GM23338 (cell line): ENCODE data around the gene WT1. TPM values are rescaled to one million over a fixed set of nuclear protein-coding genes. Genes with fewer than 3 reads are reported as not detected.

ENCODE experiments used
- ATAC-seq: fragments of 200-7000 bp; cut with Tn5 transposase; 3 replicates; pipeline ENCODE4 v1.9.1; 2020
- DNase-seq: peaks from one replicate; pipeline ENCODE4 v3.0.0-alpha.2; 2015; ENCODE audit warnings: low spot score
- H2AFZ ChIP-seq: fragments of 200-600 bp; sonication (generic); 2 replicates; pipeline ENCODE4 v1.8.0; 2016; ENCODE audit warnings: antibody characterized with exemption, mild to moderate bottlenecking, moderate library complexity
- H3F3A ChIP-seq: fragments of 200-600 bp; sonication (generic); replicated peaks from 2 replicates; pipeline ENCODE4 v1.8.0; 2017; ENCODE audit warnings: antibody characterized with exemption, mixed run types, low read depth
- H3K27ac ChIP-seq: fragments of 200-600 bp; sonication (generic); 2 replicates; pipeline ENCODE4 v1.6.1; 2016; ENCODE audit warnings: low read depth
- H3K27me3 ChIP-seq: fragments of 200-600 bp; sonication (generic); 2 replicates; pipeline ENCODE4 v1.8.0; 2016; ENCODE audit warnings: mild to moderate bottlenecking, mixed run types, moderate library complexity; ENCODE audit not compliant: insufficient read depth
- H3K36me3 ChIP-seq: fragments of 200-600 bp; sonication (generic); 2 replicates; pipeline ENCODE4 v1.8.0; 2016; ENCODE audit warnings: mild to moderate bottlenecking; ENCODE audit not compliant: insufficient read depth
- H3K4me1 ChIP-seq: fragments of 200-600 bp; sonication (generic); 2 replicates; pipeline ENCODE4 v1.8.0; 2016; ENCODE audit warnings: mild to moderate bottlenecking, moderate library complexity; ENCODE audit not compliant: insufficient read depth
- H3K4me2 ChIP-seq: fragments of 200-600 bp; sonication (generic); 2 replicates; pipeline ENCODE4 v1.7.1; 2017; ENCODE audit warnings: mixed run types
- H3K4me3 ChIP-seq: fragments of 200-600 bp; sonication (generic); 2 replicates; pipeline ENCODE4 v1.6.1; 2016; ENCODE audit warnings: mixed run types
- H3K79me2 ChIP-seq: fragments of 200-600 bp; sonication (generic); replicated peaks from 2 replicates; pipeline ENCODE4 v1.8.0; 2017; ENCODE audit warnings: mild to moderate bottlenecking; ENCODE audit not compliant: insufficient read depth
- H3K9me2 ChIP-seq: fragments of 200-600 bp; sonication (generic); 2 replicates; pipeline ENCODE4 v1.8.0; 2017; ENCODE audit not compliant: insufficient read depth
- H4K20me1 ChIP-seq: fragments of 200-600 bp; sonication (generic); replicated peaks from 2 replicates; pipeline ENCODE4 v1.8.0; 2017; ENCODE audit warnings: mild to moderate bottlenecking; ENCODE audit not compliant: insufficient read depth
- H3K27ac Mint-ChIP-seq: 2 replicates; pipeline ENCODE4 v1.8.0; 2020; ENCODE audit warnings: inconsistent platforms, mild to moderate bottlenecking, moderate library complexity, mixed read lengths
- H3K27me3 Mint-ChIP-seq: 3 replicates; pipeline ENCODE4 v1.8.0; 2022; ENCODE audit warnings: low read depth, mild to moderate bottlenecking, moderate library complexity, mixed read lengths, inconsistent platforms; ENCODE audit not compliant: insufficient read depth, poor library complexity
- H3K36me3 Mint-ChIP-seq: 3 replicates; pipeline ENCODE4 v1.8.0; 2021; ENCODE audit warnings: low read depth, mild to moderate bottlenecking, inconsistent platforms, moderate library complexity, mixed read lengths
- H3K4me1 Mint-ChIP-seq: 3 replicates; pipeline ENCODE4 v1.8.0; 2020; ENCODE audit warnings: mild to moderate bottlenecking, inconsistent platforms, mixed read lengths
- H3K4me3 Mint-ChIP-seq: 3 replicates; pipeline ENCODE4 v1.8.0; 2021; ENCODE audit warnings: moderate library complexity, mild to moderate bottlenecking, inconsistent platforms, mixed read lengths
- H3K9me3 Mint-ChIP-seq: 3 replicates; pipeline ENCODE4 v1.8.0; 2020; ENCODE audit warnings: moderate library complexity, mild to moderate bottlenecking, inconsistent platforms, mixed read lengths
- EZH2 ChIP-seq: fragments of 200-600 bp; sonication (generic); IDR thresholded peaks from one replicate; pipeline ENCODE4 v1.8.0; 2017; ENCODE audit warnings: antibody characterized with exemption, mild to moderate bottlenecking, low read depth; ENCODE audit not compliant: unreplicated experiment
- EZH2phosphoT487 ChIP-seq: fragments of 200-600 bp; sonication (generic); IDR thresholded peaks from one replicate; pipeline ENCODE4 v1.8.1; 2018; ENCODE audit warnings: antibody characterized with exemption; ENCODE audit not compliant: unreplicated experiment
- JUNB ChIP-seq: IDR thresholded peaks from one replicate; pipeline ENCODE4 v1.6.1; 2016; ENCODE audit warnings: antibody characterized with exemption; ENCODE audit not compliant: unreplicated experiment
- NANOG ChIP-seq: IDR thresholded peaks from 2 replicates; pipeline ENCODE4 v1.6.1; 2016; ENCODE audit warnings: antibody characterized with exemption, borderline replicate concordance
- POLR2AphosphoS5 ChIP-seq: IDR thresholded peaks from 2 replicates; pipeline ENCODE4 v1.6.1; 2016; ENCODE audit warnings: antibody characterized with exemption, low read depth
- ZNF114 ChIP-seq: fragments of 250-450 bp; sonication (Bioruptor Pico); IDR thresholded peaks from 2 replicates; pipeline ENCODE4 v1.5.0; 2020; ENCODE audit warnings: mild to moderate bottlenecking, moderate library complexity
- ZNF331 ChIP-seq: fragments of 250-450 bp; sonication (Bioruptor Pico); IDR thresholded peaks from 2 replicates; pipeline ENCODE4 v1.5.0; 2020; ENCODE audit warnings: low read depth, mild to moderate bottlenecking, moderate library complexity
- polyA plus RNA-seq: library from polyadenylated mRNA; unstranded; fragments of >200 nt; fragmentation: Nextera tagmentation; extraction: Ambion mirVana; gene quantifications from 2 replicates; pipeline ENCODE4 v1.2.1, GENCODE V29; 2016
- total RNA-seq: library from RNA; depleted of rRNA; stranded (reverse); fragments of >200 nt; shearing (Covaris generic); gene quantifications from 2 replicates; pipeline ENCODE4 v1.2.3, GENCODE V29; 2014
- TF ChIP-seq, protein P1 (sequence below), 2 experiments: fragments of 200-600 bp in 1 of 2; sonication (generic) in 1 of 2; conservative IDR thresholded peaks; 2 replicates each; pipeline versions ENCODE4 v1.5.1 to v1.6.1; 2016 to 2017; ENCODE audit warnings: antibody characterized with exemption in 2 of 2, low read depth in 2 of 2, mild to moderate bottlenecking in 2 of 2, moderate library complexity in 1 of 2
- TF ChIP-seq, protein P2 (sequence below): IDR thresholded peaks from one replicate; pipeline ENCODE4 v1.6.1; 2018; ENCODE audit warnings: antibody characterized with exemption; ENCODE audit not compliant: unreplicated experiment

WT1 gene
- total and polyA plus RNA-seq, 2 experiments from 2014 or later: 0.21 TPM; not detected in 1

DNA sequence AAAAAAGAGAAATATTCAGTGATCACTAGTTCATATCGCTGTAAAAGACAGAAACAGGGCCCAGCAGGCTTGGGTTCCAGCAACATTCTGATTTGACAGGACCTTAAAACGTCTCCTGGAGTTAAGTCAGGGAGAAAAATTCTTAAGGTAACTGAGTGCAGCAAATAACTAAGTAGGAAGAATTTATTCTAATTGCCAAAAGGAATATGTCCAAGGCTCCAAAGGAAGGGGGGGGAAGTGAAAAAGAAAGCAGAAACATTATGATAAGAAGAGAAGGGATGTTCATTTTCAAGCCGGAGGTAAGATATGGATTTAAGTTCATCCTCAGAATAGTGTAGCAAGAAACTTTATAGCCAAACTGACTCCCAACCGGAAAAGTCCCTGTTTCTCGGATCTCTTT lies 90.4 kb downstream of the WT1 start (continued):
- TF ChIP-seq, protein P1, sequence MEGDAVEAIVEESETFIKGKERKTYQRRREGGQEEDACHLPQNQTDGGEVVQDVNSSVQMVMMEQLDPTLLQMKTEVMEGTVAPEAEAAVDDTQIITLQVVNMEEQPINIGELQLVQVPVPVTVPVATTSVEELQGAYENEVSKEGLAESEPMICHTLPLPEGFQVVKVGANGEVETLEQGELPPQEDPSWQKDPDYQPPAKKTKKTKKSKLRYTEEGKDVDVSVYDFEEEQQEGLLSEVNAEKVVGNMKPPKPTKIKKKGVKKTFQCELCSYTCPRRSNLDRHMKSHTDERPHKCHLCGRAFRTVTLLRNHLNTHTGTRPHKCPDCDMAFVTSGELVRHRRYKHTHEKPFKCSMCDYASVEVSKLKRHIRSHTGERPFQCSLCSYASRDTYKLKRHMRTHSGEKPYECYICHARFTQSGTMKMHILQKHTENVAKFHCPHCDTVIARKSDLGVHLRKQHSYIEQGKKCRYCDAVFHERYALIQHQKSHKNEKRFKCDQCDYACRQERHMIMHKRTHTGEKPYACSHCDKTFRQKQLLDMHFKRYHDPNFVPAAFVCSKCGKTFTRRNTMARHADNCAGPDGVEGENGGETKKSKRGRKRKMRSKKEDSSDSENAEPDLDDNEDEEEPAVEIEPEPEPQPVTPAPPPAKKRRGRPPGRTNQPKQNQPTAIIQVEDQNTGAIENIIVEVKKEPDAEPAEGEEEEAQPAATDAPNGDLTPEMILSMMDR (conservative IDR thresholded peaks at IDR 0.05; ENCODE audit: low read depth in 2 of 2): no peak
- TF ChIP-seq EZH2phosphoT487 (no peak), EZH2 (no peak), JUNB (no peak)

DNA sequence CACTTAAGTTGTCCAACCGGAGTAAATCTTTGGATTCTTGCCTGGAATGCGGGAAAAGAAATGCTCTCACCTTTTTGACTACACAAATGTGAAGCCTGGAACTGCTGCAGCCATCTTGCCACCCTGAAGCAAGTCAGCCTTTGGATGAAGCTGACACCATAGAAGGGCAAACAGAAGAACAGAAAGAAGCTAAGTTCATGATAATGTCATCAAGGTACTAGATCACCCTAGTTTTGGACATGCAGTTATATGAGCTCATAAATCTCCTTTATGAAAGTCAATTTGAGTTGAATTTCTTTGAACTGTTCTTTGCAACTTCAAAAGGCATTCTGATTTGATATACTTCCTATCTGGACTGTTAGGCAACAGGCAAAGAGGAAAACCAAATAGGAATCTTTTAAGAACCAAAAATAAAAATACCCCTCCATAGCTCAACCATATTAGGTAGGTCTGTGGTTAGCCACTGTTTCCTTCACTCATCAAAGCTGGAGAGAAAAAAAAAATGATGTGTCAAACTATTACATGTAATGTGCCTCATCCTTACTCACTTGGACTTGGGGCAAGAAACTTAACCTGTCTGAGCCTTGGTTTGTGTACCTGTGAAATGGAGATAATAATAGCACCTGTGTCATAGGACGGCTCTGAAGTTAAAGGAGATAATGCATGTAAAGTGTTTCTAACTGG lies 91.9 kb downstream of the WT1 start:
- no peak for ATAC-seq

DNA sequence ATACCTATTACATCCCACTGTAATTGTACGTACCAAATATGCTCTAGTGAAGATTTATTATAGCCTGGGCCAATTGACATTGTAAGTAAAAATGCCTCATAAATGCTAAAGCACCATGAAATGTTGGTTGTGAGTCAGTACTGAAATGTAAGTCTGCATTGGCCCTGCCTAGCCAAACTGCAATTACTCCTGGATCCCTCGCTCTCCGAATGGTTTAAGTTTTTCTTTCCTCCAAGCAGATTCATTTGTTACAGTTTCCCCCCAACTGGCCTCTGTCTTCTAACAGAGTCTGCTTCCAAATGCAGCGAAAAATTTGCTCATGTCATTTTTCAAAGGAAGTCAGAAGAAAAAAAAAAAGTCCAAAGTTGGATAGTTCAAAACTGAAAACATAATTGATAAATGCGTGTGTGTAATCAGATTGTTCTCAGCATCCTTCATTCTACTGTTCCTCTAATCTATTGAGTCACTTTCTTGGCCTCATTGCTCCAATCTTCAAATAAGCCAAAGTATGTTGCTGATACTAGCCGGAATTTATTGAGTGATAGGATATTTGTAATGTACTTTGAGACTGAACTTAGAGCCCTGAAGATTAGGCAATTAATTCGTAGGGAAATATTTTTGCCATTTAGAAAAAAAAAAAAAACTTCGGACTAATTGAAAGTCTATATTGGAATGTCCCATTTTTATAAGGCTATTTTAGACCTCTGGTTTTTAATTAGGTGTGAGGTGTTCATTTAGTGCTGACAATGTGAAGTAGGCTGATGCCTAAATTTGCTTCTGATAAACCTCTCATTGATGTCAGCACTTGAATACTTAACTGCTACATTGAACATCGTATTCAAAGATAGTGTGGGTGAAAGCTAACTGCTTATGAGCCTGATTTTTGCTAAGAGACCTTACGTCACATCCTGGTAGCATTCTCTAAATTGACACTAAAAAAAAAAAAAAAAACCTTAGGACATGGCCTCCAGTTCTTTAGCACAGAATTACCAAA lies 93.4 kb downstream of the WT1 start:
- no peaks in the 10 kb centered on the region for H3K27me3 ChIP-seq
- no peaks in the 10 kb centered on the region for H3F3A ChIP-seq
- DNase-seq (no peak), ATAC-seq (no peak)
- no peaks in the 10 kb centered on the region for H3K79me2 ChIP-seq
- Mint-ChIP-seq H3K9me3 (0 out of 3 replicates have a peak, but pooled peaks cover 6% of the 10 kb centered on the region), H3K27me3 (no peaks in the 10 kb centered on the region), H3K4me3 (no peak overlapping the region), H3K27ac (no peak overlapping the region), H3K36me3 (no peaks in the 10 kb centered on the region), H3K4me1 (no peaks in the 10 kb centered on the region)
- H3K9me2 ChIP-seq: 0 out of 2 replicates have a peak, but pooled peaks cover 4% of the 10 kb centered on the region
- no peak overlapping the region for H3K27ac ChIP-seq
- H4K20me1 ChIP-seq: no peaks in the 10 kb centered on the region
- no peak overlapping the region for H2AFZ ChIP-seq
- H3K4me3 ChIP-seq: no peak overlapping the region
- H3K4me2 ChIP-seq: no peak overlapping the region
- H3K4me1 ChIP-seq: no peaks in the 10 kb centered on the region
- H3K36me3 ChIP-seq: no peaks in the 10 kb centered on the region
- TF ChIP-seq ZNF114 (CRISPR knock-in tag) (no peak), NANOG (no peak), JUNB (no peak), POLR2AphosphoS5 (no peak), EZH2 (no peak), ZNF331 (CRISPR knock-in tag) (no peak)
- TF ChIP-seq, protein P1 (conservative IDR thresholded peaks at IDR 0.05; ENCODE audit: low read depth in 2 of 2): no peak
- TF ChIP-seq, protein P2, sequence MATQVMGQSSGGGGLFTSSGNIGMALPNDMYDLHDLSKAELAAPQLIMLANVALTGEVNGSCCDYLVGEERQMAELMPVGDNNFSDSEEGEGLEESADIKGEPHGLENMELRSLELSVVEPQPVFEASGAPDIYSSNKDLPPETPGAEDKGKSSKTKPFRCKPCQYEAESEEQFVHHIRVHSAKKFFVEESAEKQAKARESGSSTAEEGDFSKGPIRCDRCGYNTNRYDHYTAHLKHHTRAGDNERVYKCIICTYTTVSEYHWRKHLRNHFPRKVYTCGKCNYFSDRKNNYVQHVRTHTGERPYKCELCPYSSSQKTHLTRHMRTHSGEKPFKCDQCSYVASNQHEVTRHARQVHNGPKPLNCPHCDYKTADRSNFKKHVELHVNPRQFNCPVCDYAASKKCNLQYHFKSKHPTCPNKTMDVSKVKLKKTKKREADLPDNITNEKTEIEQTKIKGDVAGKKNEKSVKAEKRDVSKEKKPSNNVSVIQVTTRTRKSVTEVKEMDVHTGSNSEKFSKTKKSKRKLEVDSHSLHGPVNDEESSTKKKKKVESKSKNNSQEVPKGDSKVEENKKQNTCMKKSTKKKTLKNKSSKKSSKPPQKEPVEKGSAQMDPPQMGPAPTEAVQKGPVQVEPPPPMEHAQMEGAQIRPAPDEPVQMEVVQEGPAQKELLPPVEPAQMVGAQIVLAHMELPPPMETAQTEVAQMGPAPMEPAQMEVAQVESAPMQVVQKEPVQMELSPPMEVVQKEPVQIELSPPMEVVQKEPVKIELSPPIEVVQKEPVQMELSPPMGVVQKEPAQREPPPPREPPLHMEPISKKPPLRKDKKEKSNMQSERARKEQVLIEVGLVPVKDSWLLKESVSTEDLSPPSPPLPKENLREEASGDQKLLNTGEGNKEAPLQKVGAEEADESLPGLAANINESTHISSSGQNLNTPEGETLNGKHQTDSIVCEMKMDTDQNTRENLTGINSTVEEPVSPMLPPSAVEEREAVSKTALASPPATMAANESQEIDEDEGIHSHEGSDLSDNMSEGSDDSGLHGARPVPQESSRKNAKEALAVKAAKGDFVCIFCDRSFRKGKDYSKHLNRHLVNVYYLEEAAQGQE: no peak

More for the DNA sequence above, 91.9 kb downstream of the WT1 start:
- Mint-ChIP-seq H3K4me1 (no peaks in the 10 kb centered on the region), H3K36me3 (no peaks in the 10 kb centered on the region), H3K9me3 (no peaks in the 10 kb centered on the region), H3K27me3 (no peaks in the 10 kb centered on the region), H3K4me3 (no peak overlapping the region), H3K27ac (no peak overlapping the region)
- no peak for DNase-seq
- no peaks in the 10 kb centered on the region for H3K4me1 ChIP-seq
- no peak overlapping the region for H3K27ac ChIP-seq
- H3K4me3 ChIP-seq: no peak overlapping the region
- no peaks in the 10 kb centered on the region for H3K27me3 ChIP-seq
- H3K36me3 ChIP-seq: no peaks in the 10 kb centered on the region
- 0 out of 2 replicates have a peak, but pooled peaks cover 4% of the 10 kb centered on the region for H3K9me2 ChIP-seq
- TF ChIP-seq POLR2AphosphoS5: no peak
- no peak for TF ChIP-seq EZH2phosphoT487
- no peak overlapping the region for H3K4me2 ChIP-seq
- no peaks in the 10 kb centered on the region for H4K20me1 ChIP-seq
- H3F3A ChIP-seq: no peaks in the 10 kb centered on the region
- H3K79me2 ChIP-seq: no peaks in the 10 kb centered on the region
- no peak overlapping the region for H2AFZ ChIP-seq
